Daoy (cell line): ENCODE results near the gene KCNQ1. TPM values are rescaled to one million over a fixed set of nuclear protein-coding genes. Genes with fewer than 3 reads are reported as not detected.

Experiments
- DNase-seq: peaks from one replicate; pipeline ENCODE4 v3.0.0-alpha.2; 2015; ENCODE audit warnings: low read depth
- total RNA-seq: library from RNA; depleted of rRNA; stranded (reverse); fragments of >200 nt; shearing (Covaris generic); gene quantifications from 2 replicates; pipeline ENCODE4 v1.2.3, GENCODE V29; 2014

The KCNQ1 gene
- total RNA-seq, 1 experiment from 2014 or later, result not detected

GRCh38 chr11:2441171-2441570 lies 3.6 kb upstream of the KCNQ1 start:
- DNase-seq, result no peak

- no peak for DNase-seq
Measured at GRCh38 chr11:2442589-2442988, 2.2 kb upstream of the KCNQ1 start.

- DNase-seq, result no peak
Measured at GRCh38 chr11:2443406-2443805, 1.4 kb upstream of the KCNQ1 start.

- no peak for DNase-seq
Measured at GRCh38 chr11:2443881-2444820, 657 bp upstream of the KCNQ1 start, which contains the start of gene TRPM5. Gene TRPM5 (minus strand): TSS chr11:2444514. CDS start chr11:2423036, 21,478 bp downstream.

GRCh38 chr11:2445746-2446551 lies 1.1 kb downstream of the KCNQ1 start:
- DNase-seq, result no peak

- DNase-seq, result no peak
Measured at GRCh38 chr11:2446590-2447252, 1.9 kb downstream of the KCNQ1 start.

GRCh38 chr11:2447253-2447950 lies 2.6 kb downstream of the KCNQ1 start:
- no peak for DNase-seq

GRCh38 chr11:2447951-2448650 lies 3.3 kb downstream of the KCNQ1 start:
- DNase-seq, result no peak

- no peak for DNase-seq
Measured at GRCh38 chr11:2448661-2449547, 4.1 kb downstream of the KCNQ1 start.

GRCh38 chr11:2449548-2450320 lies 4.9 kb downstream of the KCNQ1 start:
- no peak for DNase-seq

GRCh38 chr11:2450321-2451041 lies 5.7 kb downstream of the KCNQ1 start:
- no peak for DNase-seq

GRCh38 chr11:2451336-2451735 lies 6.5 kb downstream of the KCNQ1 start:
- no peak for DNase-seq

GRCh38 chr11:2451916-2452315 lies 7.1 kb downstream of the KCNQ1 start:
- DNase-seq, result no peak

GRCh38 chr11:2452321-2453012 lies 7.7 kb downstream of the KCNQ1 start:
- DNase-seq, result no peak

GRCh38 chr11:2453436-2453835 lies 8.6 kb downstream of the KCNQ1 start:
- no peak for DNase-seq

- no peak for DNase-seq
Measured at GRCh38 chr11:2458321-2458720, 13.5 kb downstream of the KCNQ1 start.

- DNase-seq, result no peak
Measured at GRCh38 chr11:2459016-2459725, 14.4 kb downstream of the KCNQ1 start.
